WTC11 (cell line): ENCODE data around the gene VAMP7. TPM values are rescaled to one million over a fixed set of nuclear protein-coding genes. Genes with fewer than 3 reads are reported as not detected.
"Not testable (repeated sequence)": the region's sequence is repeated elsewhere in the genome, so short reads cannot be mapped to it uniquely, and the experiment has no call there.

Experiments
- ATAC-seq: fragments of 200-7000 bp; cut with Tn5 transposase; 2 replicates; pipeline ENCODE4 v1.10.0; 2021; ENCODE audit warnings: mild to moderate bottlenecking, moderate library complexity
- CTCF ChIA-PET: fragments of 300-600 bp; sonication (Branson Sonifier 250); formaldehyde crosslinking; loops from one replicate; lab custom pipeline; 2021; ENCODE audit warnings: antibody characterized with exemption; lab: Charles Lee
- POLR2A ChIA-PET: fragments of 350-600 bp; sonication (Branson Sonifier 250); formaldehyde crosslinking; loops from one replicate; lab custom pipeline; 2021; ENCODE audit warnings: antibody characterized with exemption; lab: Charles Lee
- DNase-seq: peaks from one replicate; pipeline ENCODE4 v3.0.0; 2021; ENCODE audit warnings: low spot score
- H3K27ac Mint-ChIP-seq: 2 replicates; pipeline ENCODE4 v1.8.0; 2021; ENCODE audit warnings: mixed read lengths
- H3K27me3 Mint-ChIP-seq: 2 replicates; pipeline ENCODE4 v1.8.0; 2021; ENCODE audit warnings: low read depth, mild to moderate bottlenecking, moderate library complexity, mixed read lengths
- H3K36me3 Mint-ChIP-seq: 2 replicates; pipeline ENCODE4 v1.8.0; 2021; ENCODE audit warnings: mixed read lengths
- H3K4me1 Mint-ChIP-seq: 2 replicates; pipeline ENCODE4 v1.8.0; 2022; ENCODE audit warnings: mixed read lengths
- H3K4me3 Mint-ChIP-seq: 2 replicates; pipeline ENCODE4 v1.8.0; 2021; ENCODE audit warnings: mild to moderate bottlenecking, moderate library complexity, mixed read lengths
- H3K9me3 Mint-ChIP-seq: 2 replicates; pipeline ENCODE4 v1.8.0; 2021; ENCODE audit warnings: mixed read lengths
- ESRRA ChIP-seq: sonication (generic); formaldehyde crosslinking; IDR thresholded peaks from 2 replicates; pipeline ENCODE4 v1.8.1; 2022; ENCODE audit warnings: mild to moderate bottlenecking, missing genetic modification reagents, borderline replicate concordance
- MLX ChIP-seq: sonication (generic); formaldehyde crosslinking; IDR thresholded peaks from 2 replicates; pipeline ENCODE4 v1.8.1; 2023; ENCODE audit warnings: mild to moderate bottlenecking, missing genetic modification reagents, moderate library complexity
- SMAD3 ChIP-seq: sonication (generic); formaldehyde crosslinking; IDR thresholded peaks from 2 replicates; pipeline ENCODE4 v1.8.0; 2022; ENCODE audit warnings: missing genetic modification reagents, mild to moderate bottlenecking, borderline replicate concordance
- ZNF396 ChIP-seq: fragments of 250-450 bp; sonication (Bioruptor Pico); IDR thresholded peaks from 2 replicates; pipeline ENCODE4 v1.8.0; 2021; ENCODE audit warnings: mild to moderate bottlenecking, moderate library complexity, borderline replicate concordance
- total RNA-seq: library from RNA; stranded (reverse); gene quantifications from 3 replicates; pipeline ENCODE4 v1.2.3, GENCODE V29; 2021
- TF ChIP-seq, protein P1 (sequence below): sonication (generic); formaldehyde crosslinking; IDR thresholded peaks from 2 replicates; pipeline ENCODE4 v1.8.1; 2022; ENCODE audit warnings: low read depth, mild to moderate bottlenecking, moderate library complexity, missing genetic modification reagents, borderline replicate concordance
- TF ChIP-seq, protein P2 (sequence below): sonication (generic); formaldehyde crosslinking; IDR thresholded peaks from 2 replicates; pipeline ENCODE4 v1.8.0; 2023; ENCODE audit warnings: missing genetic modification reagents, mild to moderate bottlenecking, borderline replicate concordance
- TF ChIP-seq, protein P3 (sequence below): sonication (generic); formaldehyde crosslinking; IDR thresholded peaks from 2 replicates; pipeline ENCODE4 v1.8.0; 2022; ENCODE audit warnings: missing genetic modification reagents
- TF ChIP-seq, protein P4 (sequence below): sonication (generic); formaldehyde crosslinking; IDR thresholded peaks from 2 replicates; pipeline ENCODE4 v1.8.1; 2022; ENCODE audit warnings: missing genetic modification reagents, borderline replicate concordance

The VAMP7 gene
- total RNA-seq, 1 experiment from 2014 or later: 22.1 TPM

DNA sequence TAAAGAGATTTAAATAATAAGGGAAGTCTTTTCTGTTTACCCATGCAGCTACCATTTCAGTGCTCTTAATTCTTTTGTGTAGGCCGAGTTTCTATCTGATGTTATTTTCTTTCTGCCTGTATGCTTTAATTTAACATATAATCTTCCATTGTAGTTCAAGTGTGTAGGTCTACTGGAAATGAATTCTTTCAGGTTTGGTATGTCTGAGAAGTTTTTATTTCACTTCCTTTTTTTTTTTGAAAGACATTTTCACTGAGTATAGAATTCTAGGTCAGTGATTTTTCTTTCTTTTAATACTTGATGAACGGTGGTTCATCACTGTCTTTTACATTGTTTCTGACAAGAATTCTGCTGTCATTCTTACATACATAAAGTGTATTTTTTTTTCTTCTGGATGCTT is 42.1 kb downstream of the VAMP7 start:
- H3K4me1 Mint-ChIP-seq: no peaks in the 10 kb centered on the region
- peaks cover 82% of the 10 kb centered on the region for H3K36me3 Mint-ChIP-seq
- H3K27me3 Mint-ChIP-seq: peaks cover 4% of the 10 kb centered on the region; the same call in 1 of the 2 replicates
- peaks cover 74% of the 10 kb centered on the region for H3K9me3 Mint-ChIP-seq
- no peak for TF ChIP-seq SMAD3 (CRISPR knock-in tag)
- TF ChIP-seq ZNF396 (CRISPR knock-in tag): no peak
- TF ChIP-seq, protein P1, sequence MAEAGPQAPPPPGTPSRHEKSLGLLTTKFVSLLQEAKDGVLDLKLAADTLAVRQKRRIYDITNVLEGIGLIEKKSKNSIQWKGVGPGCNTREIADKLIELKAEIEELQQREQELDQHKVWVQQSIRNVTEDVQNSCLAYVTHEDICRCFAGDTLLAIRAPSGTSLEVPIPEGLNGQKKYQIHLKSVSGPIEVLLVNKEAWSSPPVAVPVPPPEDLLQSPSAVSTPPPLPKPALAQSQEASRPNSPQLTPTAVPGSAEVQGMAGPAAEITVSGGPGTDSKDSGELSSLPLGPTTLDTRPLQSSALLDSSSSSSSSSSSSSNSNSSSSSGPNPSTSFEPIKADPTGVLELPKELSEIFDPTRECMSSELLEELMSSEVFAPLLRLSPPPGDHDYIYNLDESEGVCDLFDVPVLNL: no peak
- TF ChIP-seq ESRRA (CRISPR knock-in tag): no peak
- TF ChIP-seq, protein P2, sequence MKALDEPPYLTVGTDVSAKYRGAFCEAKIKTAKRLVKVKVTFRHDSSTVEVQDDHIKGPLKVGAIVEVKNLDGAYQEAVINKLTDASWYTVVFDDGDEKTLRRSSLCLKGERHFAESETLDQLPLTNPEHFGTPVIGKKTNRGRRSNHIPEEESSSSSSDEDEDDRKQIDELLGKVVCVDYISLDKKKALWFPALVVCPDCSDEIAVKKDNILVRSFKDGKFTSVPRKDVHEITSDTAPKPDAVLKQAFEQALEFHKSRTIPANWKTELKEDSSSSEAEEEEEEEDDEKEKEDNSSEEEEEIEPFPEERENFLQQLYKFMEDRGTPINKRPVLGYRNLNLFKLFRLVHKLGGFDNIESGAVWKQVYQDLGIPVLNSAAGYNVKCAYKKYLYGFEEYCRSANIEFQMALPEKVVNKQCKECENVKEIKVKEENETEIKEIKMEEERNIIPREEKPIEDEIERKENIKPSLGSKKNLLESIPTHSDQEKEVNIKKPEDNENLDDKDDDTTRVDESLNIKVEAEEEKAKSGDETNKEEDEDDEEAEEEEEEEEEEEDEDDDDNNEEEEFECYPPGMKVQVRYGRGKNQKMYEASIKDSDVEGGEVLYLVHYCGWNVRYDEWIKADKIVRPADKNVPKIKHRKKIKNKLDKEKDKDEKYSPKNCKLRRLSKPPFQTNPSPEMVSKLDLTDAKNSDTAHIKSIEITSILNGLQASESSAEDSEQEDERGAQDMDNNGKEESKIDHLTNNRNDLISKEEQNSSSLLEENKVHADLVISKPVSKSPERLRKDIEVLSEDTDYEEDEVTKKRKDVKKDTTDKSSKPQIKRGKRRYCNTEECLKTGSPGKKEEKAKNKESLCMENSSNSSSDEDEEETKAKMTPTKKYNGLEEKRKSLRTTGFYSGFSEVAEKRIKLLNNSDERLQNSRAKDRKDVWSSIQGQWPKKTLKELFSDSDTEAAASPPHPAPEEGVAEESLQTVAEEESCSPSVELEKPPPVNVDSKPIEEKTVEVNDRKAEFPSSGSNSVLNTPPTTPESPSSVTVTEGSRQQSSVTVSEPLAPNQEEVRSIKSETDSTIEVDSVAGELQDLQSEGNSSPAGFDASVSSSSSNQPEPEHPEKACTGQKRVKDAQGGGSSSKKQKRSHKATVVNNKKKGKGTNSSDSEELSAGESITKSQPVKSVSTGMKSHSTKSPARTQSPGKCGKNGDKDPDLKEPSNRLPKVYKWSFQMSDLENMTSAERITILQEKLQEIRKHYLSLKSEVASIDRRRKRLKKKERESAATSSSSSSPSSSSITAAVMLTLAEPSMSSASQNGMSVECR (CRISPR knock-in tag): no peak
- TF ChIP-seq, protein P3, sequence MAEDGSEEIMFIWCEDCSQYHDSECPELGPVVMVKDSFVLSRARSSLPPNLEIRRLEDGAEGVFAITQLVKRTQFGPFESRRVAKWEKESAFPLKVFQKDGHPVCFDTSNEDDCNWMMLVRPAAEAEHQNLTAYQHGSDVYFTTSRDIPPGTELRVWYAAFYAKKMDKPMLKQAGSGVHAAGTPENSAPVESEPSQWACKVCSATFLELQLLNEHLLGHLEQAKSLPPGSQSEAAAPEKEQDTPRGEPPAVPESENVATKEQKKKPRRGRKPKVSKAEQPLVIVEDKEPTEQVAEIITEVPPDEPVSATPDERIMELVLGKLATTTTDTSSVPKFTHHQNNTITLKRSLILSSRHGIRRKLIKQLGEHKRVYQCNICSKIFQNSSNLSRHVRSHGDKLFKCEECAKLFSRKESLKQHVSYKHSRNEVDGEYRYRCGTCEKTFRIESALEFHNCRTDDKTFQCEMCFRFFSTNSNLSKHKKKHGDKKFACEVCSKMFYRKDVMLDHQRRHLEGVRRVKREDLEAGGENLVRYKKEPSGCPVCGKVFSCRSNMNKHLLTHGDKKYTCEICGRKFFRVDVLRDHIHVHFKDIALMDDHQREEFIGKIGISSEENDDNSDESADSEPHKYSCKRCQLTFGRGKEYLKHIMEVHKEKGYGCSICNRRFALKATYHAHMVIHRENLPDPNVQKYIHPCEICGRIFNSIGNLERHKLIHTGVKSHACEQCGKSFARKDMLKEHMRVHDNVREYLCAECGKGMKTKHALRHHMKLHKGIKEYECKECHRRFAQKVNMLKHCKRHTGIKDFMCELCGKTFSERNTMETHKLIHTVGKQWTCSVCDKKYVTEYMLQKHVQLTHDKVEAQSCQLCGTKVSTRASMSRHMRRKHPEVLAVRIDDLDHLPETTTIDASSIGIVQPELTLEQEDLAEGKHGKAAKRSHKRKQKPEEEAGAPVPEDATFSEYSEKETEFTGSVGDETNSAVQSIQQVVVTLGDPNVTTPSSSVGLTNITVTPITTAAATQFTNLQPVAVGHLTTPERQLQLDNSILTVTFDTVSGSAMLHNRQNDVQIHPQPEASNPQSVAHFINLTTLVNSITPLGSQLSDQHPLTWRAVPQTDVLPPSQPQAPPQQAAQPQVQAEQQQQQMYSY (CRISPR knock-in tag): no peak
- TF ChIP-seq, protein P4, sequence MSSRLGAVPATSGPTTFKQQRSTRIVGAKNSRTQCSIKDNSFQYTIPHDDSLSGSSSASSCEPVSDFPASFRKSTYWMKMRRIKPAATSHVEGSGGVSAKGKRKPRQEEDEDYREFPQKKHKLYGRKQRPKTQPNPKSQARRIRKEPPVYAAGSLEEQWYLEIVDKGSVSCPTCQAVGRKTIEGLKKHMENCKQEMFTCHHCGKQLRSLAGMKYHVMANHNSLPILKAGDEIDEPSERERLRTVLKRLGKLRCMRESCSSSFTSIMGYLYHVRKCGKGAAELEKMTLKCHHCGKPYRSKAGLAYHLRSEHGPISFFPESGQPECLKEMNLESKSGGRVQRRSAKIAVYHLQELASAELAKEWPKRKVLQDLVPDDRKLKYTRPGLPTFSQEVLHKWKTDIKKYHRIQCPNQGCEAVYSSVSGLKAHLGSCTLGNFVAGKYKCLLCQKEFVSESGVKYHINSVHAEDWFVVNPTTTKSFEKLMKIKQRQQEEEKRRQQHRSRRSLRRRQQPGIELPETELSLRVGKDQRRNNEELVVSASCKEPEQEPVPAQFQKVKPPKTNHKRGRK: no peak
- TF ChIP-seq MLX (CRISPR knock-in tag): no peak
- CTCF ChIA-PET: no interaction called here
- DNase-seq: no peak
- no peak for ATAC-seq
- H3K4me3 Mint-ChIP-seq: no peak overlapping the region
- H3K27ac Mint-ChIP-seq: no peak overlapping the region
- POLR2A ChIA-PET: no interaction called here

DNA sequence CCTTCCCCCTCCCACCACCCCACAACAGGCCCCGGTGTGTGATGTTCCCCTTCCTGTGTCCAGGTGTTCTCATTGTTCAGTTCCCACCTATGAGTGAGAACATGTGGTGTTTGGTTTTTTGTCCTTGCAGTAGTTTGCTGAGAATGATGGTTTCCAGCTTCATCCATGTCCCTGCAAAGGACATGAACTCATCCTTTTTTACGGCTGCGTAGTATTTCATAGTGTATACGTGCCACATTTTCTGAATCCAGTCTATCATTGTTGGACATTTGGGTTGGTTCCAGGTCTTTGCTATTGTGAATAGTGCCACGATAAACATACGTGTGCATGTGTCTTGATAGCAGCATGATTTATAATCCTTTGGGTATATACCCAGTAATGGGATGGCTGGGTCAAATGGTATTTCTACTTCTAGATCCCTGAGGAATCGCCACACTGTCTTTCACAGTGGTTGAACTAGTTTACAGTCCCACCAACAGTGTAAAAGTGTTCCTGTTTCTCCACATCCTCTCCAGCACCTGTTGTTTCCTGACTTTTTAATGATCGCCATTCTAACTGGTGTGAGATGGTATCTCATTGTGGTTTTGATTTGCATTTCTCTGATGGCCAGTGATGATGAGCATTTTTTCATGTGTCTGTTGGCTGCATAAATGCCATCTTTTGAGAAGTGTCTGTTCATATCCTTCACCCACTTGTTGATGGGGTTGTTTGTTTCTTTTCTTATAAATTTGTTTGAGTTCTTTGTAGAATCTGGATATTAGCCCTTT is 49.9 kb downstream of the VAMP7 start:
- CTCF ChIA-PET, H3K4me1 Mint-ChIP-seq, DNase-seq, H3K4me3 Mint-ChIP-seq, ATAC-seq, POLR2A ChIA-PET, H3K27ac Mint-ChIP-seq: not testable (repeated sequence)
- peaks cover 79% of the 10 kb centered on the region for H3K9me3 Mint-ChIP-seq
- H3K27me3 Mint-ChIP-seq: peaks cover 13% of the 10 kb centered on the region; the same call in 1 of the 2 replicates
- peaks cover 91% of the 10 kb centered on the region for H3K36me3 Mint-ChIP-seq
